Measurements from ENCODE around the gene UGT2B11.
"Not testable (repeated sequence)": the region's sequence is repeated elsewhere in the genome, so short reads cannot be mapped to it uniquely, and the experiment has no call there.

Gene UGT2B11

DNA sequence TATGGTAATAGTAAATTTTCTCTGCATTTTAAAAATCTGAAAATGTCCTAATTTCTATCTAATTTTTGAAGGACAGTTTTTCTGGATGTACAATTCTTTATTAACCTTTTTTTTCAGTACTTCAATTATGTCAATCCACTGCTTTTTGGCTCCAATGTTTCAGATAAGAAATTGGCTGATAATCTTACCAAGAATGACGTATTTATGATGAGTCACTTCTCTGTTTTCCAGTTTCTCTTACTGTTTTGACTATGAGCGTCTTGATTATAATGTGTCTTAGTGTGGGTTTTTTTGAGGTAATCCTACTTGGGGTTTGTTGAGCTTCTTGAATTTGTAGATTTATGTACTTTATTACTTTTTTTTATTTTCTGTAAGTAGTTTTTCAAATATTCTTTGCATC, 47.2 kb downstream of the UGT2B11 start:
- DNase-seq, result no peak

DNA sequence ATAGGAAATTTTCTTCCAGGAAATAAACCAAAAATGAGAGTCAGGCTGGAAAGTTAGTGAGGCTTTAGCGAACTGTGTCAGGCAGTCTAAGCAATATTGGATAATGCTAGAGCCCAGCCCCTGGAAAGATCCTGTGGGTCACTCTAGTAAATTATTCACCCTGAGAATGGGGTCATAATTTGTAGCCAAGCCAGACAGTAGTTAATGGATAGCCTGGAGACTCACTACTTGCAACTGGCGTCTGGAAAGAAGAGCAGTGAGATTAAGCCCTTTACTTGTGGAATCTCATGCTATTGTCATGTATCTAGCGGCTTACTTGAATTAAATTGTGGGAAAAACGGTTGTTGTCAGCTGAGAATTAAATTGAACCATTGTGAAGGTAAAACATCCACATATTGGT, 48.2 kb downstream of the UGT2B11 start:
- not testable (repeated sequence) for DNase-seq

DNA sequence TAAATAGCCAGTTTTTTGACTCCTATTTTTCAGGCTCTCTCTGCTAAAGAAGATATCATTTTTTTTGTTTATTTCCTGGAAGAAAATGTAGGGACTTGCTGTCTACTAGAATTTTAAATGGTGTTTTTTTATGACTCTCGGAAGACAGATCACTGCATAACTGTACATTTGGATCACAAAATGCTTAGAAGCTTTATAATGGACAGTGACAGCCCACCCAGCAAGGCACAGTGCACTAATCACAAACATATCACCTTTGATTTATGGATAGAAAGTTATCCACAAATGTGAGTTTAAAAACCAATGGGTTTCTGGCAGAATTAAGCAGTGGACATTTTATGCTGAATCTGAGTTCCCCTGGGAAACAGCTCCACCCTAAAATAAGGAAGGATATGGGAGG, 48.8 kb downstream of the UGT2B11 start:
- DNase-seq, result not testable (repeated sequence)

DNA sequence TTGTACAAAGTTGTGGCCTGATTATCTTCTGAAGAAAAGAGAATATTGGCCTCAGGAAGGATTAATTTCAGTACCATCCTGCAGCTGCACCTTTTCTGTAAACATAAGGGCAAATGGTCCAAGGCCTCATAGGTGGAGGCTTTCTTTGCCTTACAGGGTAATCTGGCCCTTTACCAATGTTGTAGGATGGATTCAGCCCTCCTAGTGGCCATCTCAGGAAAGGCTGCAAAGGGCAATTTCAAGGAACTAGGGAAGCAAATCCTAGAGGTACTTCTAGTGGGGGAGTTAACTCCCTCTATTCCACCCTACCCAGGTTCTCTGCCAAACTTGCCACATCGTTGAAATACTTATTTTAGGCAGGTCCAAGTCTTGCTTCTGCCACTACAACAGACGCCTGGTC, 57.6 kb downstream of the UGT2B11 start:
- DNase-seq, result peak; percentile 1

DNA sequence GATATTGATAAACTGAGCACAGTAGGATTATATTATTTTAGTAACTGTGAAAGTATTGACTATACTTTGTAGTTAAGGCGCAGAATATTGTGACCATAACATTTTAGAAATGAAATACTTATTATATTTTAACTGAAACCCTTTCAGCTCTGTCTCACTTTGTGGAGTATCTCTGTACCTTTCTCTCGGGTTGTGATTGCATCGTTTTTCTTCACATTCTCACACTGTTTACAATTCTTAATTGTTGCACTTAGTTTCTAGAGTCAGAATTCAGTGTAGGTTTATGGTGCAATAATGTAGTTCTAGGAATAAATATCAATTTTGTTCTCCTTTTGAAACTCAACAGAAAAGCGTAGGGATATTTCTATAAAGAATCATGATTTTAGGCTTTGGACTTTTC, 60.5 kb downstream of the UGT2B11 start:
- DNase-seq, result no peak
